ENCODE data around the gene SOX12.

DNA sequence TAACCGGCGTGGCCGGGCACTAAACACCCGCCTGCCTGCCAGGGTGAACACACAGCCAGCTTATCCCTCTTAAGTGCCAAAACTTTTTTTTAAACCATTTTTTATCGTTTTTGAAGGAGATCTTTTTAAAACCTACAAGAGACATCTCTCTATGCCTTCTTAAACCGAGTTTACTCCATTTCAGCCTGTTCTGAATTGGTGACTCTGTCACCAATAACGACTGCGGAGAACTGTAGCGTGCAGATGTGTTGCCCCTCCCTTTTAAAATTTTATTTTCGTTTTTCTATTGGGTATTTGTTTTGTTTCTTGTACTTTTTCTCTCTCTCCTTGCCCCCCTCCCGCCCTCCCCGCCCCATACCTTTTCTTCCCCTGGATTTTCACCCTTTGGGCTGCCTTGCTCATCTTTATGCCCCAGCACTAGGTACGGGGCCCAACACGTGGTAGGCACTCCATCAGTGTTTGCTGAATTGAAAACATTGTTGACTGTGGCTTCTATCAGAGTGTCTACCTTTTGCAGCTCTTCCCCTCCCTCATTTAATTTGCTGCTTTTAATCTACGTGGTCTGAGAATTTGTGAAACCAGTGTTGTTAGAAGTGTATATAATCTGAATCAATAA, 26.5 kb upstream of the SOX12 start:
- no peak for TF ChIP-seq CTCF (IDR thresholded peaks at IDR 0.05)
- TF ChIP-seq POLR2A (IDR thresholded peaks at IDR 0.05; ENCODE audit: low read depth): no peak

Measured in esophagus muscularis mucosa (tissue), 3 donors.